Anterior cingulate cortex (tissue), 58 donors: ENCODE results near the gene DGKQ.
"Not testable (repeated sequence)": the region's sequence is repeated elsewhere in the genome, so short reads cannot be mapped to it uniquely, and the experiment has no call there.

ENCODE experiments used
- DNase-seq, 58 donors: peaks; one replicate each; lab custom pipeline; 2025; lab: John Stamatoyannopoulos, UW

The DGKQ gene

DNA sequence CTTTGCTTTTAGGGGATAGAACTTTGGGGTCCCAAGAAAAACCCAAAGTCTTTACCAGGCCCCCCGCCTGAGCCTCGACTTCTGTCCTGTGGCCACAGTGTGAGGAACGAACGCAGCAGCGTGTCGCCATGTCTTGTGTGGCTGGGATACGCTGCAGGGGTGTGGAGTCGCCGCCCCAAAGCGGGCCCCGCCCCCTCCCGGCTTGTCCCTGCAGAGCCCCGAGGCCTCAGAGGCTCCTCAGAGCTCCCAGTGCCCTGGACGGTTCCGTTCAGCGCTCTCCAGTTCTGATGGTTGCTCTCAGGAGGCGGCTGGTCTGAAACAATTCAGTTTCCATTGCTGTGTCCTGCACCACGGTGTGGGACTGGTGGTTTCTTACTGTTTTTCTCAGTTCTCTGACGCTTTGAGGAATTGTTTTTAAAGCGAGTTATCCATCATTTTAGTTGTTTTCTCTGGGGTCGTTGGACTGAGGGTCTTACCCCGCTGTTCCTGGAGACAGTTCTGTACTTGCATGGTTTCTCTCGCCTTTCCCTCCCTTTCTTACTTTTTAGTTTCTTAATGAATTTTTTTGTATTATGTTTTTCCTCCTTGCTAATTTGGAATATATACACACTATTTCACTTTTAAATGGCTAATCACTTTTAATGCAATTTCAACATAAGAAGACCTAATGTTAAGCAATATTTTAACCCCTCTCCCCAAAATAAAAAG lies 11.9 kb upstream of the DGKQ start:
- peak in 8 of 58 donors; percentile 6 to 43 (median 25) for DNase-seq

DNA sequence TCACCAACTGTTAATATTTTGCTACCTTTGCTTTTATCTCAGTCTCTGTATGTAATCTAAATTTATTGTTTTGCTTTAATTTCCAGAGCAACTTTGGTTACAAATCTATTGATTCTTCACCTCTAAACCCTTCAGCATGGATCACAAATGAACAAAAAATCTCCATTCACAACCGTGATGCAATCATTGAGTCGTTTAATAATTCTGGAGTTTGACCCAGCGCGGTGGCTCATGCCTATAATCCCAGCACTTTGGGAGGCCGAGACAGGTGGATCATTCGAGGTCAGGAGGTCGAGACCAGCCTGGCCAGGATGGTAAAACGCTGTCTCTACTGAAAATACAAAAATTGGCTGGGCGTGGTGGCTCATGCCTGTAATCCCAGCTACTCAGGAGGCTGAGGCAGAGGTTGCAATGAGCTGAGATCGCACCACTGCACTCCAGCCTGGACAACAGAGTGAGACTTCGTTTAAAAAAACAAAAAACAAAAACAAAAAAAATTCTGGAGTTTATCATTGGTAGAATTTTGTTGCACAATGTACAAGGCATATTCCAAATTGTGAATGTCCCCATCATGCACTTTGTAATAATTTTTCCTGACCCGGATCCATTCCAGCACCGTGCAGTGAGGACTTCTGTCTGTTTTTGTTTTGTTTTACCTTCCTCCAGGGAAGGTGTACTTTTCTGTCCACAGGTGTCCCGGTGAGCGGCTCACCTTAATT lies 11.1 kb upstream of the DGKQ start:
- no peak for DNase-seq

DNA sequence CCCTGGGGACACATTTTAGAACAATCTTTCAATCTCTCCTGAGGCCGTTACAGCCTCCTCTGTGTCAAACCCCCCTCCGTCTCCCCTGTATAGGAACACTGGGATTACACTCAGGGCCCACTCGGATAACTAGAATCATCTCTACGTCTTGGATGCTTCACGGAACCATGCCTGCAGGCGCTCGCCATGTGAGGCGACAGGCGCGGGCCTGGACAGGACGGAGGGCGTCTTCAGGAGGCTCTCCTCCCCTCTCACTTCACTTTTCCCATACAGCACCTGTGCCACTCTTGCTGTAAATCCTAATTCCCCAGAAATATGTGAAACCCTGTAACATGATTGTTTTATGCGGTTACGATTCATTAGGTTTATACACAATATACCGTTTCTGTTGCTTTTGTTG lies 9.4 kb upstream of the DGKQ start:
- no peak for DNase-seq

DNA sequence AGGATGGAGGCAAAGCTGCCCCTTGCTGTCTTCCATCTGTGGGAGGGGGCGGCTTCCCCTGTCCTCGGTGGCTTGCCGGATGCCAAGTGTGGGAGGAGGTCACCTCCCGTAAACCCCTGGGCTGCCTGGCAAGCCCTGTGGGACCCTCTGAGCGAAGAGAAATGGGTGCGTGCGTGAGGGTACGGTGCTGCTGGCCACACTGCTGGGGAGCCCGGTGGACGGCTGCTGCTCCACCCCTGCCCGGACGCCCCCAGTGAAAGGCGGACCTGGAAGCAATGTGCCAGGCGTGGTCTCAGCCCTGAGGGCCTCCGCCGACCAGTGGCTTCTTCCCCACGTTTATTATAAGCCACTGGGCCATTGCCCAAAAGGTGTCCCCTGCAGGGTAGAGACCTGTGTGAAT lies 8.9 kb upstream of the DGKQ start:
- no peak for DNase-seq

DNA sequence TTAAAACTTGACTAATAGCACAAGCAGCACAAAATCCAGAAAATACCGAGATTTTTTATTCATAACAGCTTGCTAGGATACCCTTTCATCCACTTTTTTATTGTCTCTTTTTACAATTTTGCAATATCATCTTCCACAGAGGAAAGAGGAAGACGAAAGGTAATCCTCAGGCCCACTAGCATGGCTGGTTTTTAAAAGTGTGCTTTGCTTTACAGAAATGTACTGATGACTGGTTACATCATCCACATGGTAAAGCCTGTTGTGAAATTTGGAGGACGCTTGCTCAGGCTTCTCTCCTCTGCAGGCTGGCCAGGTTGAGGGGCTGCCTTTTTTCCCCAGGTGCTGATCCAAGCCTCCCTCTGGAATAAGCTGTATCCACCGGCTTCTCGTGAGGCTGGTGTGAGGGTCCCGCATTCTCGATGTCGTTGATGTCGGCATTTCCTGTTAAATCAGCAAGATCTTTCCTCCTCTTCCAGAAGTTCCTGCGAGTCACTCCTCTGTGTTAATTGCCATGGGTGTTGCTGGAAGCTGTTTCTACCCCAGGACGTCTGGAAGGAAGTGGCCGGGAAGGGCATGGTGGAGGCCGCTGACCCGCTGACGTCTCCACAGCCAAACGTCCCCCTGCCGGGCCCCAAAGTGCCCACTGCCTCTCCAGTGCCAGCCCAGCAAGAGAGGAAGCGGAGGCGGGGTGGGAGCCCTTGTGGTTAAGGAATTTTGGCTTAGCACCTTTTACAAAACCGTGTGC lies 5.8 kb upstream of the DGKQ start:
- no peak for DNase-seq

DNA sequence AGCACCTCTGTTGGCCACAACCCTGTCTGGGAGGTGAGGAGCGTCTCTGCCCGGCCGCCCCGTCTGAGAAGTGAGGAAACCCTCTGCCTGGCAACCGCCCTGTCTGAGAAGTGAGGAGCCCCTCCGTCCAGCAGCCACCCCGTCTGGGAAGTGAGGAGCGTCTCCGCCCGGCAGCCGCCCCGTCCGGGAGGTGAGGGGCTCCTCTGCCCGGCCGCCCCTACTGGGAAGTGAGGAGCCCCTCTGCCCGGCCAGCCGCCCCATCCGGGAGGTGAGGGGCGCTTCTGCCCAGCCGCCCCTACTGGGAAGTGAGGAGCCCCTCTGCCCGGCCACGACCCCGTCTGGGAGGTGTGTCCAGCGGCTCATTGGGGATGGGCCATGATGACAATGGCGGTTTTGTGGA lies 2.6 kb upstream of the DGKQ start:
- not testable (repeated sequence) for DNase-seq

DNA sequence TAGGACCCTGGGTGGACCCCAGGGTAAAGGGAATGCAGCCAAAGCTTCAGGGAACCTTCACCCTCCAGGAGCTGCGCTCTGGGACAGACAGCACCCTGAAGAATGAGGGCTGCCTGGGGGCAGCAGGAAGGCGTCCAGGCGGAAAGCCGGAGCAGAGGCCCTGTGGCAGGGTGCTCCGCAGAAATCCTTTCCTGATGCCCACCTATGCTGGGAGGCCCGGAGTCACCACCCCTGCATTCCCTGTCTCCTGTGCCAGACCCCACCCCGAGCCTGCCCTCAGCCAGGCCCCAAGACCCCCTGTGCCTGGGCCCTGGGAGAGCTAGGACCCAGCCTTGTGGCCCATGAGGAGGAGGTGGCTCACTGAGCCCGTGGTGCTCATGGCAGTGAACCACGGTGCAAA lies 1.3 kb upstream of the DGKQ start:
- no peak for DNase-seq

DNA sequence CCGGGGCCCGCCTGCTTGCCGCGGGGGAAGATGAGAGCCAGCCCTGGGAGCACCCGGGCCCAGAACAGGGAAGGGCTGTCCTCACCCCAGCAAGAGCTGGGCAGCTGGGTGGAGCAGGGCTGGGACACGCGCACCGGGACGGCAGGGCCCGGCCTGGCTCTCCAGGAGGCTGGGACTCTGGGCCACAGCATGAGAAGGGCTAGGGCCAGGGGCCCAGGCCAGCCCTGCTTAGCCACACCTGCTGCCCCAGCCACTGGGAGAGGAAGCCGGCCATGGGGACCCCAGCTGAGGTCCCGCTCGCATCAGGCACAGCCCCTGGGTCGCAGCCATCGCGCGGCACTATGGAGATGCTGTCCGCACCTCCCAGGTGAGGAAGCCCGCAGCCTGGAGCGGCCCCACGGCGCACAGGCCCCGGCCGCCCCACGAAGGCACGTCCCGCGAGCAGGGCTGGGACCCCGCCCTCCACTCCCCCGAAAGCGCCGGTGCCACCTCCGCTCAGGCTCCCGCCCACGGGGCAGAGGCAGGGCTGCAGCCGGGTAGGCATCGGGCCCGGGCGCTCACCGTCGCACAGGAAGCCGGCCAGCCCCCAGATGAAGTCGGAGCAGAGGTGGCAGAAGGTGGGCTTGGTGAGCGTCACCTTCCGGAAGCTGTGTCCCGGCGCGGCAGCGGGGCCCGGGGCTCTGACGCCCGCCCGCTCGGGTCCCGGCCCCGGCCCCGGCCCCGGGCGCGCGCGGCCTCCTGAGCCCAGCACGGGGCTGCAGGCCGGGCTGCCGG lies 531 bp downstream of the DGKQ start:
- peak in 3 of 58 donors; percentile 6 to 24 (median 17) for DNase-seq

DNA sequence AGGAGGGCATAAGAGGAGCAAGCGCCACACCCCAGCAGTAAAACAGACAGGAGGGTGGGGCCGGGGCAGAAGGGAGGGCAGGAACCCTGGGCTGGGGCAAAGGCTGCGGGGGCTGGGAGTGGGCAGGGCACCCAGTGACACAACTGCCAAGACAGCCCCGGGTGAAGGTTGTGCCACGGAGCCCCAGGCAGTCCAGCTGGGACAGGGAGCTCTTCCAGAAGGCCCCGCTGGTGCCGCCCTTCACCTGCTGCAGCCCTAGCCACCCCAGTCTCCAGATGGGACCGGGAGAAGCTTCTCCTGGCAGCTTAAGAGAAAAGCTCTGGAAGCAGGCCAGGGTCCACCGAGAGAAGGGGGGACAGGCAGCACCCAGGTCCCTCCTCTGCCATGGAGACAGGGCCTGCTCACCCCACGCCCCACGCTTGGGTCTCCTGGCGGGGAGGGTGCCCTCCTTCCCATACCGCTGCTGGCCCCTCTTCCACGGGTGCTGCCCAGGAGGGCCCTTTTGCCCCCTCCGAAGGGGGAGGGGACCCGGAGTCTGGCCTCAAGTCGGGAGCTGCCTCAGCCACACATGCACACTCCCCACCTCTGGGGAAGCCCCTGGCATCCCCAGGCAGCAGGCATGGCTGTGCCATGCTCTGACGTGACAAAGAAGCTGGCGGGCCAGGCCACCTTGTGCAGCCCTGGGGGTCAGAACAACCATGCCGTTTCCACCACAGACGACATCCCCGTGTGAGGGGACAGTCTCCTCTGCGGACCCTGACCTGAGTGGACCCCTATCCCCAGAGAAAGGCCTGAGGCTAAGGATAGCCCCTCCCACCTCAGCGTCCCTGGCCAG lies 1.5 kb downstream of the DGKQ start:
- DNase-seq = no peak

DNA sequence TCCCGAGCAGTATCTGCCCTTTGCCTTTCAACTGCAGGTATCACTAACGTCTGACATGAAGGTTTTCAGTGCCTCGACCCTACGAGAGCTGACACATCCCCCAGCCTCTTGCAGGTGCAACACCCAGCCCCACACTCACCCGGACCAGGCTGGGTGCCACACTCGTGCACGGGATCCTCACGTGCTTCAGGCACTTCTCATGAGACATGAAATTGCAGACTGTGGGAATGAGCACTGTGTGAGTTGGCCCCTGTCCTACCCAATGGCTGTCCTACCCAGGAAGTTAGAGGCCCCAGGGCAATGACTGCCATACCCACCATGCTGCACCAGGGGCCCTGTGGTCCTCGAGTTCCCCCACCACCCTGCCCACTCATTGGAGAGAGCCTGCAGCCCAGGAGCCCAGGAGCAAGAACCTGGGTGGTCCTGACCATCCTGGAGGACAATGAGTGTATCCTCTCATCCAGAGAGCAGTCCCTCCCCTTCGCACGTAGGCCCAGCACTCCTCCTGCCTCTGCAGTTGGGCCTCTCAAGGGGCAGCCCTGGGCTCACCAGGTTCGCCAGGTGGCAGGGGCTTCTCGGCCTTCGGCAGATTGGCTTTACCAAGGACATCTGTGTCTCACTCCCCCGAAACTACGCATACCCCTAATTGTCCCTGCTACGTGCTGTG lies 2.4 kb downstream of the DGKQ start:
- no peak for DNase-seq

DNA sequence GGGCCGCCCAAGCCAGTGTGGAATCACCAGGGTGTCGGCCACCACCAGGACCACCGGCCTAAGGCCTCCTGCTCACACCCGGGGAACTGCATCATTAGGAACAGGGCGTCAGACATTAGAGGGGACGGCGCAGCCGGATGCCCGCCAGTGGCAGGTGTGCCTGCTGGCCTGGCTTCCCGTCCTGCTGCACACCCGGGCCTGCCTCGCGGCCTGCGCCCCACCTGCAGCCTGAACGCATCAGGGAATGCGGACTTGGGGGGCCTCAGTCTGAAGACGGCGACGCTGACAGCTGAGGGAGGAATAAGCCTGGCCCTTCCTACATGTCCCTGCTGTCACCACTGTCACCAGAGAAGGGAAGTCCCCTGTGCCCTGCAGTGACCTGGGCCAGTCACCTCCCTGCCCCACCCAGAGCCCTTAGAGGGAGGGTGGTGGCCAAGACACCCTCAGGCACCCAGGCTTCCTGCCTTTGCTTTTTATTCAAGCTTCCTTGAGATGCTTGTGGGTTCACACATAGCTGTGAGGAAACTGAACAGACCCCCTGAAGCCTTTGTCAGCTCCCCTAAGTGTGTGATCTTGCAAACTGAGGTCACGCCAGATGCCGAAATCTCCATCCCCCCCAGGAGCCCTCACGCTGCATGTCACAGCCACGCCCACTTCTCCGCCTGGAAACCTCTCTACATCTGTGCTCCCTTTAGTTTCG lies 3.2 kb downstream of the DGKQ start:
- DNase-seq = no peak

DNA sequence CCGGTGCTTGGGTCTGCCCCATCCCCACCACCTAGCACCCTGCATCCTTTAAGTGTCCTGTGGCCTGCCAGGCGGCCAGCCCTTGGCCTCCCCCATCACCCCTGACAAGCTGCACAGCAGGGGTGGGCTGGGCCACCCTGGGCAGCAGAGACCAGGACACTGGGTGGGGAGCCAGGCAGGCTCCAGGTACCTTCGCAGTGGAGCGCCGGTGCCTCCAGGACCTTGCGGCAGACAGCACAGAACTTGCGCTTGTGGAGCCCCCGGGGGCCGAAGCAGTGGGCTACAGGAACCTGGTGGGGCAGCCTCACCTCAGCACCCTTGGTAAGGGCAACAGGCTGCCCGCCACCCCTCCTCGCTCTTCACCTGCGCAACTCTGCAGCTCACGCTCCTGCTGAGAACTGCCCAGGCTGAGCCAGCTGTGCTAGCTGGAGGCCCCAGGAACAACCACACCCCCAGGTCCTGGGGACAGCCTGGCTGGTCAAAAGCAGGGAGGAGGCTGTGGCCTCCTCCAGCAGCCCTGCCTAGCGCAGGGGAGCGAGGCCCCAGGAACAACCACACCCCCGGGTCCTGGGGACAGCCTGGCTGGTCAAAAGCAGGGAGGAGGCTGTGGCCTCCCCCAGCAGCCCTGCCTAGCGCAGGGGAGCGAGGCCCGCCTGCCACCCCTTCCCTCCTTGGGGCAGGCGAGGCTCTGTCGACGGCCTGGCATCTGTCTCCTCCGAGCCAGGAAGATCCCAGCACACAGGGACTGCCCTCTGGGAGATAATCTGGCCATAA lies 4.6 kb downstream of the DGKQ start:
- no peak for DNase-seq

DNA sequence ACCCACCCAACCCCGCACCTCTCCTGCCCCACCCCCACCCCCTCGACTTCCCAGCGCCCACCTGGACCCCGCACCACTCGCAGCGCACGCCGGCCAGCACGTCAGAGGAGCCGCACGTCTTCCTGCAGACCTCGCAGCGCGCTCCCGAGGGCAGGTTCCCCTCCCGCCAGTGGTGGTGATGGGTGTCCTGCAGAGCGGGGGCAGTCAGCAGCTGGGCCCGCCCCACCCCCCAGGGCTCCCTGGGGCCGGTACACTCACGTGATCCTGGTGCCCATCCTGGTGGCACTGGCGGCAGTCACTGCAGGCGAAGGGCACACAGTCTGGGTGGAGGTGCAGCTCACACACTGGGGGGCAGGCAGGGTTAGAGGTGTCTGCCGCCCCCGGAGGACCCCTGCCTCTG lies 5.1 kb downstream of the DGKQ start:
- DNase-seq = no peak

DNA sequence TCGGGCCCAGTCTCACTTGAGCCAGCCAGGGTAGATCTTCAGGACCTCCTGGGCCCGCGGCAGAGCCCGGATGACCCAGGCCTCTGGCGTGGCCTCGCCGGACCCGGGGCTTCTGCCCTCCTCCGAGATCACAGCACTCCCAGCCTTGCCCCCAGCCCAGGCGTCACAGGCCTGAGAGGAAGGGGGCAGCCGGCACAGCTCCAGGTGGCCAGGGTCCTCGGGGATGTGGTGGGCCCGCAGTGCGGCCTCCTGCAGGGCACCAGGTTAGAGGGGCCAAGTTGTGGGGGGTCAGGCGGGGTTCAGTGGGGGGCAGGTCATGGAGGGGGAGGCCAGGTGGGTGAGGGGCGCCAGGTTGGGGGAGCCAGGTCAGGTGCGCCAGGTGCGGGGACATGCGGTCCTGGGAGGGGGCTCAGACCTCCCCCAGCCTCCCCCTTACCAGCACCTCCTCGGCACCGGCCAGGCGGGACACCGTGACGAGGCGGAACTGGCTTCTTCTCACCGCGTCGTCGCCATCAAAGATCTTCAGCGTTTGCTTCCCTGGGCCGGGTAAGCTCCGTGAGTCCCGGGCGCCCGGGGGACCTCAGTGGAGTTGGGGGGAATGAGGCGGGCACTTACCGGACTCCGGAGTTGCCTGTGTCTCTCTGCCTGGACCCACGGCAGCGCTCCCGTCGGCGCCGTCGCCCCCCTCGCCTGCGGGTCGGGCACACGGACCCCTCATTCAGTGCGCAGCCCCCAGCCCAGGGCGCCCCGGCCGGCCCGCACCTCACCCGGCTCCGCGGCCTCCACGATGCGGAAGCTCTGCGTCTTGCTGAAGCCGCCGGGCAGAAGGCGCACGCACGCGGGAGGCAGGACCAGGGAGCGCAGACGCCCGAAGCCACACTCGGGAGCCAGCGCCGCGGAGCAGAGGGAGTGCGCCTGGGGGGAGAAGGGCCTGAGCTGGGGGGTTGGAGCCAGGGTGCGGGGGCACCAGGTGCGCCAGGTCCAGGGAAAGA lies 6.0 kb downstream of the DGKQ start:
- DNase-seq = no peak

DNA sequence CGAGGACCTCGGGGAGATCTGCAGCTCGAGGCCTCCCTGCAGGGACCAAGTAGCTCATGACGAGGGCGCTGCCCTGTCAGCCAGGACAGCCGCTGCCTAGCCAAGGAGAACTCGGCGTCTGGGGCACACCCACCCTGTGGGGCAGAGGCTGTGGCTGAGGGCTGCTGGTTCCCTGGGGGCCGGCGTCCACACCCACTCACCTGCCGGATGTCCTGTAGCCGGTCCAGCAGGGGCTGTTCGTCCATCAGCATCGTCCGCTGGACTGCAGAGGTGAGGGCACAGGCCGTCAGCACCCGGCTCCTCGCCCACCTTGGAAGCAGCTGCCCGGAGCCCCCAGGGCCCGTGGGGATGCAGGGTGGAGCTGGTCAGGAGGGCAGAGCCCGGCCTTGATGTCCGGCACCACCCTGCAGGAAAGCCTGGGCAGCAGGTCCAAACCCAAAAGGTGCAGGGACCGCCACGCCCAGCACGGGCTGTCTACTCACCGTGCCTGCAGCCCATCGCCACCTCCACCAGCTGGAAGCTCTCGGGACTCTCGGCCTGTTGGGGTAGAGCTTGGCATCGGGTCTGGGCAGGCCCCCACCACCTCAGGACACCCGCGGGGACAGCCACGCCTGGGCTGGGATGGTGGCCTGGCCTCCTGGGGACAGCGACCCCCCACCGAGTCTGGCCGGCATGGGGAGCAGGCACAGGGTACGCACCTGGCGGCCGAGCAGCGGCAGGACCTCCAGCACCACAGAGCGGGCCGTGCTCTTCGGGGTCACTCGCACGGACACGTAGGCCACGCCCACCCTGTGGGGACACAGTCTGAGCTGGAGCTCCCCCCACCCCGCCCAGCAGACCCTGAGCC lies 6.9 kb downstream of the DGKQ start:
- no peak for DNase-seq

DNA sequence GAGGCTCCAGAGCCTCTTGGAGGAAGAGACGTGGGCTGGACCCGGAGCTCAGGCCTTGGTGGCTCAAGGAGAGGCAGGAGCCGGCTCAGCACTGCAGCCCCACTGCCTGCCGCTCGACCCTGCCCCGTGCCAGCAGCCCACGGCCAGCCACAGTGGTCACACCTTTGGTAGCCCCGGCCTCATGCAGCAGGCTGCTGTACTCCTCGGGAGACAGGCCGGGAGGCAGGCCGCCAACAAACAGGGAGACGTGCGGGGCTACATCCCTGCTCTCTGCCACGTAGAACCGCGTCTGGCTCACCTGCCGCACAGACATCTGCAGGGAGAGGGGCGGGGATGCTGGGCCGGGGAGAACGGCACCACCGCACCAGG lies 7.6 kb downstream of the DGKQ start:
- no peak for DNase-seq
